GM18868 (cell line): ENCODE results near the gene GPR26.

ENCODE experiments used
- ATAC-seq: cut with Tn5 transposase; IDR thresholded peaks from one replicate; pipeline ENCODE4 v1.9.1; 2021; ENCODE audit warnings: mild to moderate bottlenecking, moderate library complexity; ENCODE audit not compliant: unreplicated experiment

GPR26 gene

DNA sequence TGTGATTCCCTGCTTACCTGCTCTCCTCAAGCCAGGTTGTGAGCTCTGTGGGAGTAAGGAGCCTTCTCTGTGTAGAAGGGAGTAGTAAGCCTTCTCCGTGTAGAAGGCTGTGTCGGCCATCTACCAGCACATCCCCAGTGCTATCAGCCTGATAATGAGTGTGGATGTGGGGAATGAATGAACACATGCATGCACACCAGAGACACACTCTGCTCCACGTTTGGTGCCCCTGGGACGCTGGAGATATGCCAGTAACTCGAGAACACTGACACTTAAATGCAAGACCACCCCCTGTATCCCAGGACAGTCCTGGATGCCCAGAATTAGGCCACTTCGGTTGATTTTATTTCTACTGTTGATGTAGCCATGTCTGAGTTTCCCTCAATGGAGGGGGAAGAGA, 21.1 kb upstream of the GPR26 start:
- ATAC-seq = no peak

DNA sequence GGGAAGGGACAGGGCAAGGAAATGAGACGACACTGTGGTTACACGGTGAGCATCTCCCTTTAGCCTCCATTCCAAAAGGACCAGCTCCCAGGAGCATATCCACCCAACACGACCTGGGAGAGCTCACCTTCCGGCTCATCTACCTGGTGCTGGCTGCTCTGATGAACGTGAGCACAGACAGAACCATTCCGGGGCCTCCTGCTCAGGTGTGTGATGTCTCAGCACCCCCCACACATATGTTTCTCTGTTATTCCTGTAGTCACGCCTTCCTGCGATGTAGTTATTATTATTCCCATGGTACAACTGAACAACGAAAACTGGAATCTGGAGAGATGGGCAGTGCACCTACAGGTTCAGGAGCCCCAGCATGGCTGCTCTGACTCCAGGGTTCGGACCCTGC, 20.5 kb upstream of the GPR26 start:
- ATAC-seq = no peak

DNA sequence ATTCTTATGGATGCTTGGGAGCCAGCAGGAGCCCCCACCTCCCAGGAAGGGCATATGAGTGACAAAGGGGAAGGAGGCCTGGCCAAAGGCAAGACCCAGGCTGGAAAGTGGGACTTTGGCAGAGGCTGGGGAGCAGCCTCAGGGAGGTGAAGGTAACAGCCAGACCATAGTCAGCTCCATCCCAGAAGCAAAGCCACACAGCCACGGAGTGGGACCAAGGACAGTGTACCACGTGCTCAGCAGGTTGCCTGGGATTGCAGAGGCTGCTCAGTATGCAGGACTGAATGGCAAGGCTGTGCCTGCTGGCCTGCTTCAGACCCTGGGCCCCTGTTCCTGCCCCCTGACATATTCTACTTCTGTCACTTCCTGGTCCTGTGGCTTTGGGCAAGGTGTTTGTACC, 17.6 kb upstream of the GPR26 start:
- ATAC-seq = no peak

DNA sequence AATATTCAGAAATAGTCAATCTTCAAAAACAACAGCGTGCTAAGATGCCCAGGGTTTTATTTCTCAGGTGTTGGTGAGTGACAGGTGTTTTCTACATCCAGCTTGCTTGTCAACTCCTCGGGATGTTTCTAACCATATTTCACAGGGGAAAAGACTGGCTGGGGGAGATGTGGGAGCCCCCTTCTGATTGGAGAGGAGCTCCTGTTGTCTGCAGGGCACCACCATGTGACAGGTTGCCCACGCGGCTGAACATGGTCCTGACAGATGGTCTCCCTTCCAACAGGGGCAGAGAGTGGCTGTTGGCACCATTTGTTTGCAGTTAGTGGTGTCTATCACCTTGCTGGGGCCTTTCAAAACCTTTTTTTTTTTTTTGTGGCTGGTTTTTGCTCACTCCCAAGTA, 16.5 kb upstream of the GPR26 start:
- no peak for ATAC-seq

DNA sequence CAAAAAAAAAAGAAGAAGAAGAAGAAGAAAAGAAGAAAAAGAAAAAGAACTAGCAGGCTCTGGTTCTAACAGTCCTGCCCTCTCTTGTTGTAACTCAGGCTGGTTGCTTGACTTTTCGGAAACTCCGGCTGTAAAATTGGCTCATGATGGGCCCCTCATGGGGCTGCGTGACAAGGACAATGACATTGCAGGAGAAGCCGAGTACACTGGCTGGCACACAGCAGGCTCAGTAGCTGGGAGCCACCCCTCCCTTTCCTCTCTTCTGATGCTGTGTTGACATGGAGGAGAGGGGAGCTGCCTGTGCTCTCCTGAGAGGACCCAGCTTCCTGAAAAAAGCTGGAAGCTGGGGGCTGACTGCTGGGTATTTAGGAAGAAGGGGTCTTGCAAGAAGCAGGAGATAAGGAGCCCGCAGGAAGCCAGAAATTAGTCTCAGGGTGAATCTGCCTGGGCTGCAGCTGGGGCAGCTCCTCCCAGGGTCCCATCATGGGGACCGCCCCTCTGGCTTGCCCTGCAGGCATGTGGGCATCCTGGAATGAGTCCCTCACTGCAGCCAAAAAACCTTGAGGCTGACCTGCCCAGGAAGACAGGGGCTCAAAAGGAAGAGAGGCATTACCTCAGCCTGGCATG, 14.6 kb upstream of the GPR26 start:
- ATAC-seq = no peak

DNA sequence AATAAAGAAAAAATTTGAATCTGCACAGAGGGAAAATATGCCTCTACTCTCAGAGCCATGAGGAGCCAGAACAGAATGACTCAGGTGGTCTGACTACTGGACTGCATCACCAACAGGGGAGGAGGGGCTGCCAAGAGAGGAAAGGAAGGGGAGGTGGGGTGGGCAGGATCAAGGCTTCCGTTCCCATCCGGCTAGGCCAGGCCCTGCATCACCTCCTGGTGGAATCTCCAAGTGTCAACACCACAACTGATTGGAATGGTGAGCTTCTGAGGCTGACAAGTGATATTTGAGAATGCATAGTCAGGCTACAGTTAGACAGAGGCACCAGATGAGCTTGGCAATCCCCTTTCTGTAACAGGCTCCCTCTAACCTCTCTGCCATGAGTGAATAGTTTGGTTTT, 10.4 kb upstream of the GPR26 start:
- no peak for ATAC-seq

DNA sequence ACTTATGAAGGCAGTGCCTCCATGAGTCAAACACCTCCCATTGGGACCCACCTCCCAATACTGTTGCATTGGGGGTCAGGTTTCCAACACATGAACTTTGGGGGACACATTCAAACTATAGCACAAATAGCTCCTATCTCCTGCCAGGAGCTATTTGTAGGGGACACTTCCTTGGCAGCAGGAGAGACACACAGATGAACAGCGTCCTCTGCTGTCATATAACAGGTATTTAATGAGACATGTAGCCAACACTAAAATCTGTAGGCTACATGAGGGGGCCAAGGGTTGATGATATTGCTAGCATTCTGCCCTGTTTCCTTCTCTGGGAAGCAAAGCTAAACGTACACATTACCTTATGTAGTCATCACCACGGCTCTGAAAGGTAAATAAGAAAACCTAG, 2.6 kb upstream of the GPR26 start:
- no peak for ATAC-seq

DNA sequence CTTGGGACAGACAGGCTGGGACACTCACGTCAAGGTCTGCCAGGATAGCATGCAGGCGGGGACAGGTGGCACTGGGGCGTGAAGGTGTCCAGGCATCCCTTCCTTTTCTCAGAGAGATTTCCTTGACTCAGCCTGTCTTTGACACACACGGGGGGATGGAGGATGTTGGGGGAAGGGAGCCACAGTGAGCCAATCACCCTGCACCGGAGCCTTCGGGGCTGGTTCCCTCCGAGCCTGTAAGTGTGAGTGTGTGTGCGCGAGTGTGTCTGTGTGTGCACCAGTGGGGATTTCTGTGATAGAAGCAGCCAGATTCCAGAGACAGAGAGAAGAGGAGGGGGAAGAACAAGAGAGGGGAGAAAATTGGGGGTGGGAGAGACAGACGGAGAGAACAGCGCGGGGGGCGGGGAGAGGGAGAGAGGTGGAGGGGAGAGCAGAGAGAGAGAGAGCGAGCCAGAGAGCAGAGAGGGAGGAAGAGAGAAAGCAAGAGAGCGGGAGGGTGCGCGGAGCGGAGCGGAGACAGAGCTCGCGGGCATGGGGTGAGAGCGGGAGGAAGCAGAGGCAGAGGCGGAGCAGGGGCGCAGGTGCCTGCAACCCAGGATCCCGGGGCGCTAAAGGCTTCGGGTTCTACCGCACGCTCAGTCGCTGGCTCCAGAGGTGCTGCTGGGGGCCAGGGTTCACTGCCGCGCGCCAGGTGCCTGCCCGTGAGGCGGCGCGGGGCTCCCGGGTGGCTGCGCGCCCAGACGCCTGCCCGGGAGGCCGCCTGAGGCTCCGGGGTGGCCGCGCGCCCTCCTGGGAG, 466 bp upstream of the GPR26 start:
- no peak for ATAC-seq

DNA sequence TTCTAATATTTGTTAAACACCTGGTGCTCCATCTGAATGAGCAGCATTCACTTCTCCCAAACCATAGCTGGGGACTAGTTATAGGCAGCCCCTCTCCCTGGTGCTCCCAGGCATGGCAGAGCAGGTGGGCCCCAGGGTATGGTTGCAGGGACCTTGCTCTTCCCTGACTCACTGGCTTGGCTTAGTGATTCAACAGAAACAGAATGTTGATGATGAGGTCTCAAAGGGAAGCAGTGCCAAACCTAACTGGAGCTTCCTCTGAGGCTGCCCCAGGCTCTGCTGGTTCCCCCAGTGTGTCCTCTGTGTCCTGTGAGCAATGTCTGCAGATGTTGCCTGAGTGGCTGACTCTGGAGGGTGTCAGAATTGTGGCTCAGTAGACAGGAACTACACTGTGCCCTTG, 3.7 kb downstream of the GPR26 start:
- no peak for ATAC-seq

DNA sequence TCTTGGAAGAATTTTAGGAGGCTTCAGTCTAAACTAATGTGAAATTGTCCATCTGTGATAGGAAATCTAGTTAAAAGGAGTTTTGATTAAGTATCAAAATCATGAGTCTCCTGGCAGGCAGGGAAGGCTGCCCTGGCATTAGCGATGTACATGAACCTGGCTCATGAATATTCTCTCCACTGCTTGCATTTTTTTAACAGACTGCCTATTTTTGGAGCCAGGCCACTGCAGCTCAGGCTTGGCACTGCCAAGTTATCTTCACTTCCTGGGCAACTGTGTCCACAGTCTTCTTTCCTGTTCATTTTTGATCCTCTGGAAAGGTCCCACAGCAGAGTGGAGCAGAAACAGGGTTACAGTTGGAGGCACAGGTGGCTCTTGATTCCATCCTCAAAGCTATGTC, 7.0 kb downstream of the GPR26 start:
- ATAC-seq = no peak

DNA sequence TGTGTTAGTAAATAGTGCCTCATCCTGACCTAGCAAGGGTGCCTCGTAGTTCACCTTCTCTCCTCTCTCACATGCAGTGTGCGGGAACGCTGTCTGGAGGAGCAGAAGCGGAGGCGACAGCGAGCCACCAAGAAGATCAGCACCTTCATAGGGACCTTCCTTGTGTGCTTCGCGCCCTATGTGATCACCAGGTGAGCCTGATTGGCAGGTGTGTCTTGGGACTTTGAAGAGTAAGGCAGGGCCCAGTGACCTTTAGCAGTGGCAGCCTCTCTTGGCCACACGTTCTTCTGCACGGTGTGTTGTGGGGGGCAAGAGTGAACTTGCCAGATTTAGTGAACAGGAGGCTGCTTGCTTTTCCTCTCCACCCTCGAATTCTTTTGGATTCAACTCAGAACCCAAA, 8.6 kb downstream of the GPR26 start:
- ATAC-seq = no peak

DNA sequence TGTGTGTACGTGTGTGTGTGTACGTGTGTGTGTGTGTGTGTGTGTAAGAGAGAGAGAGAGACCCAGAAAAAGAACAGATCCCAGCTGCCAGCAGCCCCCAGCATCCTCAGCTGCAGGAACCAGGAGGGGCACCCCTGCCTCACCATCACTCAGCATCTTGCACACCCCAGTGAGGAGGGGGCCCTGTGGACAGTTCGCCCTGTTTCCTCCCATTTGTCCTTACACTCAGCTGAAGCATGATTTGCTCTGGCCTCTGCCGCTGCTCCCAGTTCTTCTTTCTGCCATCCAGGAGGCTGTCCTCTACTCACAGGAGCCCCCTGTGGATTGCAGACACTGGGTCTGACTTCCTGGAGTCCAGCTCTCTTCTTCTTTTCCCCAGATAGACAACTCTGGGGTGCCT, 9.7 kb downstream of the GPR26 start:
- no peak for ATAC-seq

DNA sequence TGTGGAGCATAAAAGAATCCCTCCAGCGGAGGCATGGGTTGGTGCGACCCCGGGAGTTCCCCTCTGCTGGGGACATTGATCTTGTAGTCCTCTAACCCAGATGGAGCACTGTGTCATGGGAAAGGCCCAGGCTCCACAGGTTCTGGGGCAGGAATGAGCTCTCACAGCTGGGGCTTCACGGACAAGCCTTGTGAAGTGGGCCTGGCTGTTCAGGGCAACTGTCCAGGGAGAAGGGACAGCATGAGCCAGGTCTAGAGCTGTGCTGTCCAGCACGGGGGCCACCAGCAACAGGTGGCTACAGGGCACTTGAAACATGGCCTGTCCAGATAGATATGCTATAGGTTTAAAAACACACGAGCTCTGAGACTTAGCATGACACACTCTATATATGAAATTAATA, 11.4 kb downstream of the GPR26 start:
- ATAC-seq = no peak

DNA sequence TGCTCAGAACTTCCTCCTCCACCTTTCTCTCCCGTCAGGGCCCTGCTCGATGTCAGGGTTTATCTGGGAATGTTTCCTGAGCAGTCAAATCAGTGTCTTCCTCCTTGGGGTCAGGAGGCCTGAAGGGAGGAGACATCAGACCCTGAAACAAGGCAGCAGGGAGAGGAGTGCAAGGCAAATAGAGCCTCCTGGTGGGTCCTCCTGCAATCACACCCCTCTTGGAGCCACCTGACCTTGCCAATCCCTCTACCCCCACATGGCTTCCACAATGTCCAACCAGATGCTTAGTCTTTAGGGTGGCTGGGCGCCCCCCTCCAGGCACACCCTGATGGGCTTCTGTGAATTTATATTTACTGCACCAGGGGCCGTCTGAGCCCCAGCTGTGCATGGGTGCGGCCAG, 12.2 kb downstream of the GPR26 start:
- ATAC-seq = no peak

DNA sequence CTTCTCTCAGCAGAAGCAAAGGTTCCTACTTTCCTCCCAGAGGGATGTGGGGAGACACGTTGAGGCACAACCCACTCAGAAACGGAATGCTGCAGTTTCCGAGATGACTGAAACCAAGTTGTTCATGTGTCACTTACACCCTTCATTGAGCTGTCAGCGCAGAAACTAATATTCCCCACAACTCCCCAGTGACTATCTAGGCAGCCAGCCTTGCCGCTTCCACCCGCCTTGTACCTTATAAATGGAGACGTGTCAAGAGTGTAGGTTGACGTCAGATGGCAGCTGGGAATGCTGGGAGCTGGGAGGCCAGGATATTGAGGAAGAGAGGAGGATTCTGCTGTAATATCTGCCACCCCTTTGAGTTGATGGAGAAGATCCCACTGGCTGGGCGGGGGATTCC, 15.1 kb downstream of the GPR26 start:
- ATAC-seq = no peak

DNA sequence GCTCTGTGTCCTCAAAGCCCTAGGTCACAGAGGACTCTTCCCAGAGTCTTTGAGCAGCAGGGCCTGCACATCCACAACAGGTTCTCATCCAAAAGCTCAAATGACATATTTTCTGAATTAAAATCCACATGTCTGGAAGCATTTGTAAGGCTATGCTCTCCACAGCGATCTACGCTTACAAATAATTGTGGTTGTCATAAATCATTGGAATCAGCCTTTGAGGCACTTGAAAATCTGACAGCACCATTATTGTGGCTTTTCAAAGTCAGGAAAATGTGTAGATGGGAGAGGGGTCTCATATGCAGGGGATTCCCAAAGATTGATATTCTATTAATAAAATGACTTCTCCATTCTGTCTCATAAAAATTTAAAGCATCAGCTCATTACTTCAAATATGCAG, 16.3 kb downstream of the GPR26 start:
- no peak for ATAC-seq

DNA sequence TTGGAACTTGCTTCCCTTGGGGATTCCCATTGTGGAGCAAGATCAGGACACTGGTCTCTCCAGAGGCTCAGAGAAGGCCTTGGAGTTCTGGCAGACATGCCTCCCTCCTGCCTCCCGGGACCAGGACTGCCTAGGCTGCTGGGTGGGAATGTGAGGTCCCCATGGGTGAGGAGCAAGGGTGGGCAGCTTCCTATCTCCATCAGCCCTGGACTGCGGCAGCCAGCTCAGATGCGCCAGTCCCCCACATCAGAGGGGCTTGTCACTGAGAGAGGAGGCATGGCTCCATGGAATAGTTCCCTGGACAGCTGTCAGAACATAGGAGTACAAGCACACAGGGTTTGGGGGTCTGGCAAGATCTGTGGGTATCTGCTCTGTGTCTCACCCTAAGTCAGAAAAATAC, 17.3 kb downstream of the GPR26 start:
- ATAC-seq = no peak

DNA sequence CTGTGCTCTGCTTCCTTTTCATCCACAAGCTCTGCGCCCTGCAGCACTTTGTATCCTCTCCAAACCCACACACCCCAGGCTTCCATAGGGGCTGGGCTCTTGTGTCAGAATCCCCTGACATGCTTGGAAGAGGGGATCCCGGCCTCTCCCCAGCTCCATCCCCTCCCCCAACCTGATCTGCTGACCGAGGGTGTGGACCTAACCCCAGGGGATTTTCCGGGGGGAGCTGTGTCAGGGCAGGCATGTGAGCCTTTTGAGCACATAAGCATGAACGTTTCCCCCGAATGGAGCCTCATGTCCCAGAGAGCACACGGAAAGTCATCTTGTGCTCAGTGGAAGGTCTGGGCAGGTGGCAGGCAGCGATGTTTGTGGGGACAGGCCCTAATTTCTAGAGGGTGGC, 17.7 kb downstream of the GPR26 start:
- ATAC-seq = no peak

DNA sequence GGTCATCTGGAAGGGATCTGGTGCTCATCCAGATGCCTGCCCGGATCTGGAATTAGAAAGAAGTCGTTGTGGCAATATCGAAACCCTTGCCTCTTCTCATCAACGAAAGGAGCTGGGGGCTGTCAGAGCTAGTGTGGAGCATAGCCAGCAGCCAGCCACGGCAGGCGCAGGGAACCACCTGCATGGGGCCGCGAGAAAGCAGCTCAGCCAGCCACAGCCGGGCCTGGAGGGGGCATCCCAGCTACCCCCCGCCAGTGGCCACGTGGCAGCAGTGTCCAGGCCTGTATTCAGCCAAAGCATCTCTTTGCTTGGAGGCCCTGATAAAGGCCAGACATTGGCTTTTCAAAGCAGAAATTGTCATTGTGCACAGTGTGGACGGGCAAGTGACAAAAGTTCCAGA, 19.1 kb downstream of the GPR26 start:
- no peak for ATAC-seq

DNA sequence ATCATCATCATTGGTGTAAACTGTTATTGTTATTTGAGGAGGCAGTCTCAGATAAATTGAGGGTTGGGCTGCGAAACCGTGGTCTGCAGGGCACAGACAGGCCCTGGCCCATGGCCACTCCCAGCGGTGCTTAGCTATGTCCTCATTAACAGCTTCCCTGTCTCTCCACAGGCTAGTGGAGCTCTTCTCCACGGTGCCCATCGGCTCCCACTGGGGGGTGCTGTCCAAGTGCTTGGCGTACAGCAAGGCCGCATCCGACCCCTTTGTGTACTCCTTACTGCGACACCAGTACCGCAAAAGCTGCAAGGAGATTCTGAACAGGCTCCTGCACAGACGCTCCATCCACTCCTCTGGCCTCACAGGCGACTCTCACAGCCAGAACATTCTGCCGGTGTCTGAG, 21.6 kb downstream of the GPR26 start:
- ATAC-seq = no peak

DNA sequence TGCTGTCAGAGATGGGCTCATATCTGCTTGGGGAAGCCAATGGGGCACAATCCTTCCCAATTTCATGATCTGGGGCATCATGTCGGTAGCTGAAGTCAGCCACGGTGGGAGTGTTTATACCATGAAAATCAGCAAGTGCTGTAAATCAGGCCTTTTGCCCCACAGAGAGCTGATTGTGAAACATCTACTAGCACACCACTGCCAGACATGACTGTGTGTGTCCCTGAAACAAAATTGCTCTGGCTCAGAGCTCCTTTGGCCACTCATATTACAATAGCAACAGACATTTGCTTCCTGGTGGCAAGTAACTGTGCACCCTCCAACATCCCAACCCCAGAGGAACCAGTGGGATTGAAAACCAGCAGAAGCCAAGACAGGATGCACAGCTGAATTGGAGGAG, 23.7 kb downstream of the GPR26 start:
- ATAC-seq = no peak

DNA sequence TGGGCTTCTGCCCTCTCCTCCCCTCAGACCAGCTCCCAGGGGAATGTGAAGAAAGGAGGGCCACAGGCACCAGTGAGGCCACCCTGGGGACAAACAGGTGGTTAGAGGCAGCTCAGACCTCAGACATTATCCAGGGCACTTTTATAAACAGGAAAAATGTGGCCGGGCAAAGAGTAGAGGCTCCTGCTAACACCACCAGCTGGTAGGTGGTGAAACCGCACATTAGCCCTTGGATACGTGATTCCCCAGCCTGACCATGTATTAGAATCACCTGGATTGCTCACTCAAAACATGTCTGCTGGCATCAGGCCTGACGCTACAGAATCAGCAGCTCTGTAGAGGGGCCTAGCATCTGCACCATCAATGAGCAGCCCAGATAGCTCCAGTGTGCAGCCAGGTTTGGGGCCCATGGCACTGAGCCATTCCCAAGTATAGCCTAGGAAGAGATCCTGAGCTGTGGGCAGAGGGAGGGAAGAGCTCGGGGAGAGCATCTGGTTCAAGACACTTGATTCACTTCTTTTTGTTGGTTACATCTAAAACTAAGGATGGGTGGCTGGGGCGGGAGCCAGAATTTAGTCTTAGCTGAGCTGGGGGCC, 37.1 kb downstream of the GPR26 start:
- ATAC-seq = no peak

DNA sequence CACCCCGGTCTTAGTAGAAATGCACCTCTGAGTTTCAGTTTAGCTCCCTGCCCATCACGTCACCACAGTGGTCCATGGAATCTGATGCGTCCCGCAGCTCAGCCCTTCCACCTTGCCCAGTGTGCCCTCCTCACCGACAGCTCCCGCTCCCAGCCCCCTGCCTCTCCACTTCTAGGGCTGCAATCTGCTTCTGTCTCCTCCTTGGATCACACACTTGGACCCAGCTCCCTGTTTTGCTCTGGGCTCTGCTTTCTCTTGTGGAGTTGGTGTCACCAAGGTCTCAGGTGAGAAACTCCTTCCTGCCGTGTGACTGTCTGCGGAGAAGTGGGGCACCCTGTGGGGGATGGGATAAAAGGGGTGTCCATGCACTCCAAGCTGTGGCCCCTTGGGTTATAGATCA, 37.9 kb downstream of the GPR26 start:
- no peak for ATAC-seq
